ENCODE results near the gene DDX59. TPM values are rescaled to one million over a fixed set of nuclear protein-coding genes. Genes with fewer than 3 reads are reported as not detected.

Gene DDX59
- 18.3 and 18.7 TPM in 2 replicates for total RNA-seq
- polyA plus RNA-seq (2012) = 7.7 TPM

- DNase-seq (ENCODE audit: low read depth) = peak; percentile 98
Observed at GRCh38 chr1:200669314-200670241, at the start of gene DDX59. Gene DDX59, minus strand, starts transcription at chr1:200669907. Its CDS starts 3,167 bp downstream, at chr1:200666740.

DNA sequence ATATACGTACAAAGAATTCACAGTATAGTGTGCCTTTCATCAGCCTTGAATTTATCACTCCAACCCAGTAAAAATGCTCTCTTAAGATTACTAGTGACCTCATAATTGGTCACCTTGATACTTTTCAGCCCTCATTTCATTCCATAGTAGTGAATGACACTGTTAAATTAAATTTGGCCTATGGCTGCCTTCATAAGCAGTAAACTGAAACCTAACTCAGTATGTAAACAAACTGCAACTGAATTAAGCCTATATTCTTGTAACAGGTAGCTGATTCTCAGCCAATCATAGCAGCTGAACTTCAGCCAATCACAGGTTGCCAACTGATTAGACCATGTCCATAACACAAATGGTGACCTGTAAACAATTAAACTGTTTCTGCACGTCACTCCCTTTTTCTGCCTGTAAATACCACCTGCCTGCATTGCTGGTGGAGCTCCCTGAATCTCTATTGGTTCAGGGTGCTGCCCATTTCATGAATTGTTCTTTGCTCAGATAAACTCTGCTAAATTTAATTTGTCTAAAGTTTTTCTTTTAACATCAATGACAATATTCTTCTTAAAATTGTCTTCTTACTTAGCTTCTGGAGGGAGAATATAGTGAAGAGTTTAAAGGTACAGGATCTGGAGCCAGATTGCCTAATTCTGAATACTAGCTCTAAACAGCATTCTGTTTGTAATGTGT is 44.9 kb upstream of the DDX59 start:
- no peak for DNase-seq (ENCODE audit: low read depth)

DNA sequence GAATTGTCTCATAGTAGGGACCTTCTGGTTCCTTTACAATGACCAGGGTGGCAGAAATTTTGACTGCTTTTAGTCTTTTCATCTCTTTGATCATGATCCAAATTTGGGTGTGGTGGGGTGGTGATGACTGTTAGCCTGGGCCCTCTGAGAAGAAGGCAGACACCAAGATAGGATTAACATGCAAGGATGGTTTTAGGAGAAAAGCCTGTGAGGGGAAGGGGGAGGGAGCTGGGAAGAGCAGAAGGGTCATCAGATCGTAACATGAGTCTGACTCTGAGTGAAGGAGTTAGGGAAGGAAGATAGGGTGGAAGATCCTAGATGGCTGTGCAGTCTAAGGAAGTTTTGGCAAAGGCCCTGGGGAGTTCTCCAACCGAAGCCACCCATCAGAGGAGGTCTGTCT is 40.5 kb upstream of the DDX59 start:
- no peak for DNase-seq (ENCODE audit: low read depth)

DNA sequence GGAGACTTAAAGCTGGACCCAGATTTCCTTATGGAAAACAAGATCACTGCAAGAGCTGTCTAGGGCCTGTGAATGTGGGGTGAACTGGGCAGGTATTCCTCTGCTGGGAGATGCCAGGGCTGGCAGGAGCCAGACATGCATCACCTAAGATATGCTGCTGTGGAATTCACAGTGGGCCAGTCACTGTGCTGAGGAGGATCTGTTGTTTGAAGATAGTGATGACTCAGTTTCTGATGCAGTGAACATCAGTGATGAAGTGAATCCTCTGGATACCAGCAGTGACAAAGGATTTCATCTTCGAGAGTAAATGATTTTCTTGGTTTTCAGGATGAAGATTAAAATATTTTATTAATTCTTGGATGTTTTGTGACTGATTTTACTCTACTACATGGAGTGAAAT is 39.1 kb upstream of the DDX59 start:
- no peak for DNase-seq (ENCODE audit: low read depth)

DNA sequence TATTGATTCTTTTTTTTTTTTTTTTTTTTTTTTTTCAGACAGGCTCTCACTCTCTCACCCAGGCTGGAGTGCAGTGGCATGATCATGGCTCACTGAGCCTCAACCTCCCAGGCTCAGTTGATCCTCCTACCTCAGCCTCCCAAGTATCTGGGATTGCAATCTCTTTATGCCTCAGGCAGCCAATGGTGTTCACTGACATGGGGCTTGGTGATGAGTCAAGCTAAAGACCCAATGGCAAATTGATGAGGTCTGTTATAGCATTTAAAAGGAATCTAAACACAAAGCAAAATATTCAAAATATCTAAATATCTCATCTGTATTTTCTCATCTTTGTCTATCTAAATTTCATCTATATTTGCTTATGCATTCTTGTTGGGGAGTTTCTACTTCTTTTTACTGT is 38.5 kb upstream of the DDX59 start:
- no peak for DNase-seq (ENCODE audit: low read depth)

DNA sequence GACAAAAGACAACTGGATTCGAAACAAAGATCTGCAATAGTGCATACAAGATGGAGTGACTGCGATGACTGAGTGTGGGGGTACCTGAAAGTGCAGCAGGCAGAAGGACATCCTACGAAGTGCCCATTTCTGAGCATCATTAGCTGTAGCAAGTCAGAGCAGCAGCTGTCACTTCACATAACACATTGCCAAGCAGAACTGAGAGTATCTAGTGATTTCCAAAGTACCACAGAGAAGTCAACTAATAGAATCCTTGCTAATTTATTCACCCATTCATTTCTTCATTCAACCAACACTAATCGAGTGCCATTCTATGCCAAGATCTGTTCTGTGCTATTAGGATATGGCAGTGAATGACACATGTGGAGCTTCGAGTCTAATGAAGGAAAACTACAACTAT is 37.4 kb upstream of the DDX59 start:
- no peak for DNase-seq (ENCODE audit: low read depth)

- DNase-seq (ENCODE audit: low read depth) = no peak
Observed at GRCh38 chr1:200706111-200706814, 36.6 kb upstream of the DDX59 start.

- DNase-seq (ENCODE audit: low read depth) = no peak
Observed at GRCh38 chr1:200704986-200705500, 35.3 kb upstream of the DDX59 start.

- DNase-seq (ENCODE audit: low read depth) = peak; percentile 44
Observed at GRCh38 chr1:200699871-200700270, 30.2 kb upstream of the DDX59 start.

DNA sequence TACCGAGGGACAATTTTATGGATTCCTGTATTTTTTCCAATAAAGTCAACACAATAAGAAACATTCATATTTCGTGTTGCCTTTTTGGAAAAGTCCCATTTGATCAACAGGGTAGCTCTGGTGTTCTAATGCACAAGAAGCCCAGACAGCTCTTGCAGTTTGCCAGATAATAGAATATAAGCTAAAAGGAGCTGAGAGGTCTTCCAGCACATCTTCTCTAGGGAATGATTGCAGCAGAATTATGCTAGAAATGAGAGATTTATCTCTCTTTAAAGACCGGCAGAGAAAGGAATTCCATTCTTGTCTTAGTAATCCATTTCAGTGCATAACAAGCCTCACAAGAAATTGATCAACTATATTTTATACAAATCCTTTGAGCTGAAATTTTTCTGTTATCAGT is 25.0 kb upstream of the DDX59 start:
- no peak for DNase-seq (ENCODE audit: low read depth)

DNA sequence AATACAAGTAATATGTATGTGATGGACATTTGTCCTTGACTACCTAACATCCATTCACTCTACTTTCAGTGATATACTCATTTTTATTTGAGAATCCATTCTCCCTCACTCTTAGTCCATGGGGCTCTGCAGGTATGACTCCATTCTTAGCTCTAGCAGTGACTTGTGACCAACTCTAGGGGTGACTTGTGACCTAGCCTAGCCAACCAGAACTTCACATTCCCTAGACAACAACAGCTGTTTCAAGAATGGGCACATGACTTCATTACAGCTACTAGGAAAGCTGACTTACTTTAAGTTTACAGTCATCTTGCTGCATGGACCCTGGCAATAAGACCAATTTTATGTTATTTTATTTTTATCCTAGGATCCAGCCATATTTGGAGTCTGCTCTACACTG is 23.6 kb upstream of the DDX59 start:
- DNase-seq (ENCODE audit: low read depth) = no peak

DNA sequence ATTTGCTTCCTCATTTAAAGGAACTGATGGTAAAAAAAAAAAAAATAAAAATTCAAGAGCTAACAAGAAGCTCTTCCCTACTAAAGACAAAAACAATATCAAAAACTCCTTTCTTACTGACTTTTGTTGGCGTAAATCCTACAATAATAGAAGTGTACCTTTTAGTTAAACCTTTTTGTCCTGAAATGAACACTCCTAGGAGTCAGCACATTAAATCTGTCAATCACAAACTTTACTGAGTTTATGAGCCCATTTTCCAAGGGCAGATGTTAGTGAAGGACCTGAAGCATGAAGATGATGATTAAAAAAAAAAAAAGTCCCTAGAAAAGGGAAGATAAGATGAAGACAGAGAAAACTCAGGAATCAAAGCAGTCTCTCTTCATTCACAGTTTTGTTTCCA is 22.6 kb upstream of the DDX59 start:
- no peak for DNase-seq (ENCODE audit: low read depth)

- no peak for DNase-seq (ENCODE audit: low read depth)
Observed at GRCh38 chr1:200686620-200687019, 16.9 kb upstream of the DDX59 start.

DNA sequence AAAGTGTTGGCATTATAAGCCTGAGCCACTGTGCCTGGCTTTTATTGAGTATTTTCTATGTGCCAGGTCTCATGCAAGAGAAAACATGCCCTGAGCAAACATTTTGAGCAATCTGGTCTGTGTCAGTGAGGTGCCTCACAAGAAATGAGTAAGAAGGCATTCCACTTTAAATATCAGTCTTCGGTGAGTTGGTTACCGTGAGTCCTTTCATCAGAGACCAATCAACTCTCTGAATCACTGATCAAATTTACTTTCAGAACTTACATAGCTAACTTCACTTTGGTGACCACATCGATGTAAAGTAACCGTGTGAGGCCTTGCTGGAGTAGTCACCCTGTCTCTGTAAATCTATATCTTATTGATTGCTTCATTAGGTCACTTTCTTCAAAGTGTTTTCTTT is 14.3 kb upstream of the DDX59 start:
- DNase-seq (ENCODE audit: low read depth) = no peak

DNA sequence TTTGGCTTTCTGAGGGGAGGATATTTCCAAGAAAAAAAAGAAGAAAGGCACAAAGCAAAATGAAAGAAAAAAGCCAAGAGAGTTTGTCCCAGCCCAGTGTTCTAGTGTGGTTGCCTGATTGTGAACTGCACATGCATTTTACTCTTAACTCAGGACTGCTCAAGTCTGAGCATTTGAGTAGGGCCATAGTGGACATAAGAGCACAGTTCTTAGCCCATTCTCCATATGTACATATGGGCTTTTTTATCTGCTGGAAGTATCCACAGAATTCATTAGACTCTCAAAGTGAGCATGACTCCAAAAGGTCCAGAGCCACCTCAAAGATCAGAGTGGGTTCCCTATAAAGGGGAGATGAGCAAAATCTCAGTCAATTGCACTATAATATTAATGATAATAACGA is 13.6 kb upstream of the DDX59 start:
- no peak for DNase-seq (ENCODE audit: low read depth)

- no peak for DNase-seq (ENCODE audit: low read depth)
Observed at GRCh38 chr1:200681231-200681630, 11.5 kb upstream of the DDX59 start.

GRCh38 chr1:200676829-200677228 is 7.1 kb upstream of the DDX59 start:
- no peak for DNase-seq (ENCODE audit: low read depth)

DNA sequence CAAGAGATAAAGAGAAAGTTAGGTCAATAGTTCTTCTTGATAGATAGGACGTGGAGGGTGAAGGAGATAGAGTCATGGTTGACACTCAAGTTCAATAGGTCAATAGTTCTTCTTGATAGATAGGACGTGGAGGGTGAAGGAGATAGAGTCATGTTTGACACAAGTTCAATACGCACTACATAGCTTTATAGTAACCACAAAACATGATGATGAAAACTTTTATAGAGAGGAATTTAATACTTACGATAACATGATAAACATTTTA is 5.8 kb upstream of the DDX59 start:
- no peak for DNase-seq (ENCODE audit: low read depth)

GRCh38 chr1:200674838-200675587 is 5.3 kb upstream of the DDX59 start:
- no peak for DNase-seq (ENCODE audit: low read depth)

GRCh38 chr1:200673952-200674823 is 4.5 kb upstream of the DDX59 start:
- no peak for DNase-seq (ENCODE audit: low read depth)

Data from myocyte (in vitro differentiated cells).